Measurements from ENCODE around the gene RTP3.

Gene RTP3

GRCh38 chr3:46497556-46498265 is at the start of gene RTP3:
TSS of gene RTP3 (plus strand) at chr3:46497976. CDS start at chr3:46498063, 87 bp downstream.
- Mint-ChIP-seq H3K27me3 (no peaks in the 10 kb centered on the region), H3K27ac (no peak within 1 kb of the TSS), H3K4me3 (no peak within 1 kb of the TSS), H3K4me1 (peaks cover 18% of the 10 kb centered on the region), H3K9me3 (no peaks in the 10 kb centered on the region), H3K36me3 (no peaks in the 10 kb centered on the region)
- ATAC-seq (ENCODE audit: low read depth), result no peak
- DNase-seq (ENCODE audit: low spot score in 2 of 2), result no peak

- H3K27ac Mint-ChIP-seq, result no peak overlapping the region
- ATAC-seq (ENCODE audit: low read depth) (no peak), DNase-seq (ENCODE audit: low spot score in 2 of 2) (no peak)
- peaks cover 5% of the 10 kb centered on the region for H3K27me3 Mint-ChIP-seq
- peaks cover 10% of the 10 kb centered on the region for H3K4me1 Mint-ChIP-seq
- H3K4me3 Mint-ChIP-seq, result no peak overlapping the region
- H3K36me3 Mint-ChIP-seq, result no peaks in the 10 kb centered on the region
- no peaks in the 10 kb centered on the region for H3K9me3 Mint-ChIP-seq
Measured at GRCh38 chr3:46448721-46449120, 49.1 kb upstream of the RTP3 start.

- H3K27ac Mint-ChIP-seq, result no peak overlapping the region
- no peaks in the 10 kb centered on the region for H3K36me3 Mint-ChIP-seq
- H3K27me3 Mint-ChIP-seq, result peaks cover 7% of the 10 kb centered on the region
- H3K9me3 Mint-ChIP-seq, result no peaks in the 10 kb centered on the region
- no peak overlapping the region for H3K4me3 Mint-ChIP-seq
- no peak for DNase-seq (ENCODE audit: low spot score in 2 of 2)
- no peak for ATAC-seq (ENCODE audit: low read depth)
- H3K4me1 Mint-ChIP-seq, result peaks cover 12% of the 10 kb centered on the region
Measured at GRCh38 chr3:46449755-46450552, 47.8 kb upstream of the RTP3 start.

GRCh38 chr3:46453526-46454208 is 44.1 kb upstream of the RTP3 start:
- peak; percentile 19 for ATAC-seq (ENCODE audit: low read depth)
- peaks cover 6% of the 10 kb centered on the region for H3K27me3 Mint-ChIP-seq
- no peaks in the 10 kb centered on the region for H3K9me3 Mint-ChIP-seq
- no peaks in the 10 kb centered on the region for H3K36me3 Mint-ChIP-seq
- H3K4me1 Mint-ChIP-seq, result peaks cover 8% of the 10 kb centered on the region
- no peak for DNase-seq (ENCODE audit: low spot score in 2 of 2)
- H3K27ac Mint-ChIP-seq, result no peak overlapping the region
- no peak overlapping the region for H3K4me3 Mint-ChIP-seq

GRCh38 chr3:46454209-46454595 is 43.6 kb upstream of the RTP3 start:
- Mint-ChIP-seq H3K36me3 (no peaks in the 10 kb centered on the region), H3K4me1 (peaks cover 8% of the 10 kb centered on the region), H3K9me3 (no peaks in the 10 kb centered on the region), H3K27ac (no peak overlapping the region), H3K27me3 (peaks cover 8% of the 10 kb centered on the region), H3K4me3 (no peak overlapping the region)
- ATAC-seq (ENCODE audit: low read depth) (no peak), DNase-seq (ENCODE audit: low spot score in 2 of 2) (no peak)

- no peak for DNase-seq (ENCODE audit: low spot score in 2 of 2)
- H3K36me3 Mint-ChIP-seq, result no peaks in the 10 kb centered on the region
- H3K9me3 Mint-ChIP-seq, result no peaks in the 10 kb centered on the region
- ATAC-seq (ENCODE audit: low read depth), result no peak
- peaks cover 8% of the 10 kb centered on the region for H3K4me1 Mint-ChIP-seq
- peaks cover 11% of the 10 kb centered on the region for H3K27me3 Mint-ChIP-seq
- no peak overlapping the region for H3K4me3 Mint-ChIP-seq
- no peak overlapping the region for H3K27ac Mint-ChIP-seq
Measured at GRCh38 chr3:46454606-46455005, 43.2 kb upstream of the RTP3 start.

GRCh38 chr3:46455231-46456115 is 42.3 kb upstream of the RTP3 start:
- Mint-ChIP-seq H3K27me3 (peaks cover 15% of the 10 kb centered on the region), H3K4me3 (no peak overlapping the region), H3K9me3 (peaks cover under 1% of the 10 kb centered on the region), H3K27ac (no peak overlapping the region), H3K4me1 (peaks cover 8% of the 10 kb centered on the region), H3K36me3 (no peaks in the 10 kb centered on the region)
- no peak for ATAC-seq (ENCODE audit: low read depth)
- no peak for DNase-seq (ENCODE audit: low spot score in 2 of 2)

- H3K27ac Mint-ChIP-seq, result no peak overlapping the region
- ATAC-seq (ENCODE audit: low read depth) (no peak), DNase-seq (ENCODE audit: low spot score in 2 of 2) (no peak)
- peaks cover 8% of the 10 kb centered on the region for H3K4me1 Mint-ChIP-seq
- H3K36me3 Mint-ChIP-seq, result no peaks in the 10 kb centered on the region
- peaks cover 2% of the 10 kb centered on the region for H3K9me3 Mint-ChIP-seq
- H3K4me3 Mint-ChIP-seq, result no peak overlapping the region
- H3K27me3 Mint-ChIP-seq, result peaks cover 15% of the 10 kb centered on the region
Measured at GRCh38 chr3:46456118-46456517, 41.7 kb upstream of the RTP3 start.

GRCh38 chr3:46460051-46460450 is 37.7 kb upstream of the RTP3 start:
- no peak for DNase-seq (ENCODE audit: low spot score in 2 of 2)
- no peak for ATAC-seq (ENCODE audit: low read depth)
- Mint-ChIP-seq H3K4me1 (no peaks in the 10 kb centered on the region), H3K36me3 (no peaks in the 10 kb centered on the region), H3K9me3 (peaks cover 2% of the 10 kb centered on the region), H3K27me3 (peaks cover 28% of the 10 kb centered on the region), H3K4me3 (no peak overlapping the region), H3K27ac (no peak overlapping the region)

- ATAC-seq (ENCODE audit: low read depth), result peak; percentile 24
- peaks cover 36% of the 10 kb centered on the region for H3K27me3 Mint-ChIP-seq
- peaks cover 2% of the 10 kb centered on the region for H3K9me3 Mint-ChIP-seq
- DNase-seq (ENCODE audit: low spot score in 2 of 2), result no peak
- H3K4me3 Mint-ChIP-seq, result no peak overlapping the region
- no peak overlapping the region for H3K27ac Mint-ChIP-seq
- no peaks in the 10 kb centered on the region for H3K4me1 Mint-ChIP-seq
- no peaks in the 10 kb centered on the region for H3K36me3 Mint-ChIP-seq
Measured at GRCh38 chr3:46462111-46462510, 35.7 kb upstream of the RTP3 start.

- ATAC-seq (ENCODE audit: low read depth), result no peak
- DNase-seq (ENCODE audit: low spot score in 2 of 2), result no peak
- H3K4me3 Mint-ChIP-seq, result no peak overlapping the region
- H3K4me1 Mint-ChIP-seq, result no peaks in the 10 kb centered on the region
- no peak overlapping the region for H3K27ac Mint-ChIP-seq
- H3K36me3 Mint-ChIP-seq, result no peaks in the 10 kb centered on the region
- peaks cover 2% of the 10 kb centered on the region for H3K9me3 Mint-ChIP-seq
- H3K27me3 Mint-ChIP-seq, result peaks cover 36% of the 10 kb centered on the region
Measured at GRCh38 chr3:46462511-46462910, 35.3 kb upstream of the RTP3 start.

GRCh38 chr3:46463120-46463867 is 34.5 kb upstream of the RTP3 start:
- Mint-ChIP-seq H3K4me3 (no peak overlapping the region), H3K9me3 (peaks cover 2% of the 10 kb centered on the region), H3K4me1 (no peaks in the 10 kb centered on the region), H3K27me3 (peaks cover 36% of the 10 kb centered on the region), H3K36me3 (no peaks in the 10 kb centered on the region), H3K27ac (no peak overlapping the region)
- DNase-seq (ENCODE audit: low spot score in 2 of 2), result no peak
- ATAC-seq (ENCODE audit: low read depth), result no peak

- no peaks in the 10 kb centered on the region for H3K36me3 Mint-ChIP-seq
- H3K27ac Mint-ChIP-seq, result no peak overlapping the region
- H3K4me3 Mint-ChIP-seq, result no peak overlapping the region
- no peak for DNase-seq (ENCODE audit: low spot score in 2 of 2)
- peaks cover 36% of the 10 kb centered on the region for H3K27me3 Mint-ChIP-seq
- ATAC-seq (ENCODE audit: low read depth), result no peak
- H3K9me3 Mint-ChIP-seq, result peaks cover 2% of the 10 kb centered on the region
- H3K4me1 Mint-ChIP-seq, result no peaks in the 10 kb centered on the region
Measured at GRCh38 chr3:46463868-46464241, 33.9 kb upstream of the RTP3 start.

Measured in memory B cell (primary cell).